Putamen (tissue), 1 donor: ENCODE data around the gene CDH11.

ENCODE experiments used
- DNase-seq: peaks from one replicate; pipeline ENCODE4 v3.0.0-alpha.2; 2016; ENCODE audit warnings: low spot score

The CDH11 gene

DNA sequence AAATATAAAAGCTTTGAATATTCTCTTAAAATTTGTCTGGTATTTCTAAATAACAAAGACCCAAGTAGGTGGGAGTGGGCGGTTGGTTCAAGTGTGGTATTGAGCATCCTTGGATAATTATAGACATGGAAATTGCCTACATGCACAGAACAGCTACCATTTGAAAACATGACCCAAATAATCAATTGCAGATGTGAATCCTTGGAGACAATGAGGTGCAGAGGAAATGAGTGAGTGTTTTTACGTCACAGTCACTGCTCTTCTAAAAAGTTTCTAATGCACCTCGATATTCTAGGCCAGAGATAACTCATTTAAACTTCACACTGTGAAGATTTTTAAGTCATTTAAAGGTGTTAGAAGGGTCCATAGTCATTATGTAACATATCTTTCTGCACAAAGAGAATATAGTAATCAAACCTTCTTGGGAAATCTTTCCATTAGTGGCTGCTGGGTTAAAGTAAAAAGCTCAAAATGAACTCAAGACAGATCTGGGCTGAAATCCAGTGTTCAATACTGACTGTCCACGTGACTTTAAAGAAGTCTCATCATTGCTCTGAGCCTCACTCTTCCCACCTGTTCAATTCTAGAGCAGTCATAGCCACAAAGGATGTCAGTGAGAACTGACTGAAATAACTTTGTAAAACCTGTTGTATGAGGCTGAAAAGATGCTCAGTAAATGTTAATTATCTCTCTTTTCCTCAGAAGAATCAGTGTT, 144.5 kb downstream of the CDH11 start:
- no peak for DNase-seq

DNA sequence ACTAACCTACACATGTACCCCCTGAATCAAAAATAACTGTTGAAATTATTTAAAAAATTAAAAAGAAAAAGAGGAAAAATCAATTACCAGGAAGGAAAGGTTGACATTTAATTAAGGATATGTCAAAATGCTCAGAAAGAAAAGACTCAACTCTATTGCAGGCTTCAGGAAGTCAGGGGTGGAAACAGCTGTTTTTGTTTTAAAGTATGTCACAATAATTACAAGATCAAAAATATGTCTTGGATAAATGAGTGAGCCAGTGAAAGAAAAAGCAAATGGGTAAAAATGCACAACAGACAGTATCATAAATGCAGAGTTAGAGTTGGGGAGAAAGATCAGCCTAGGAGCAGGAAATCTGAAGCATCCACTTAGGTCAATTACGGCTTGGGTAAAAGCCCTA, 146.0 kb downstream of the CDH11 start:
- no peak for DNase-seq

DNA sequence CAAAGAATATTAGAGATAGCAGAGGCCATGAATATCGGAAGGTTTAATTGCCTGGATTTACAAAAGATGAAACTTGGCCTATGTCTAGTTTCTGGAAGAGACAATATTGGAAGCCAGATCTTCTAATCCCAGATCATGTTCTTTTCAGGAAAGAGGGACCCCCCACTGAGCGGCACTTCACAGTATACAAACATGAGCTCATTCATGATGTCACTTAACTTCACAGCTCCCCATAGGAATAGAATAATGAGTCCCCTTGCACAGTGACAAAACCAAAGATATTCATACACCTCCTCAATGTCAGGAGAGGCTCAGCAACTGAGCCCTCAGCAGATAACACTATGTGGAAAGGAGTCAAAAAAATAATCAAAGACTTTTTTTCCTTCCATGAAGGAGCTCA, 147.5 kb downstream of the CDH11 start:
- no peak for DNase-seq

DNA sequence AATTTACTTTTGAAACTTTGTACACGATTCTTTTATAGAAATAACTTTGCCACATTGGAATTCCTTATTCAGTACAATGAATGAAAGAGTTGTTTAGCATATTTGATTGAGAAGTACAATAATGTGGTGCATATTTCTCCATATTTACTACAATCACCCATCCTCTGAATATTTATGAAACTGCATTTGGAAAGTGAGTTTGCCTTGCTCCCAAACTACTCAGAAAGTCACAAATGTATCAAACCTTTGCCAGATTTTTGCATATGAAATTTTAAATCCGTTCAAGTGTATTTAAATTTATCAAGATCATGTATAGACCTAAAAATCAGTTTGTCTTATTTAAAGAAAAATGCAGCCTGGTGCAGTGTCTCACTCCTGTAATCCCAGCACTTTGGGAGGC, 148.7 kb downstream of the CDH11 start:
- no peak for DNase-seq

DNA sequence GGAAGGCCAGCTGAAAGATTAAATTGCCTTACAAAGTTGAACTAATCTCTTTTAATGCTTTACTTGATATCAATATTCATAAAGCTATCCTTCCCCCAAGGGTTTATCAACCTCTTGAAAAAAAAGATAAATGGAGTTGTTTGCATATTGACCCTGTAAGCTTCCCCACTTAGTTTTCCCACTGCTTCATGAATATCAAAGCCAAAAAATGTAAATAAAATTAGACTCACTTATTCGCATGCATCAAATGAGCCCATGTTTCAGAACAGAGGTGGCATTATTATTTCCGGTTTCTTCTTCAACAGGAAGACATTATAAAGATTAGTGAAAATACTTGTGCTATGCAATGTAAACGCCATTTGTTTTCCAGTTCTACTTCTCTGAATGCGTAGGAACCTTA, 150.7 kb downstream of the CDH11 start:
- no peak for DNase-seq

DNA sequence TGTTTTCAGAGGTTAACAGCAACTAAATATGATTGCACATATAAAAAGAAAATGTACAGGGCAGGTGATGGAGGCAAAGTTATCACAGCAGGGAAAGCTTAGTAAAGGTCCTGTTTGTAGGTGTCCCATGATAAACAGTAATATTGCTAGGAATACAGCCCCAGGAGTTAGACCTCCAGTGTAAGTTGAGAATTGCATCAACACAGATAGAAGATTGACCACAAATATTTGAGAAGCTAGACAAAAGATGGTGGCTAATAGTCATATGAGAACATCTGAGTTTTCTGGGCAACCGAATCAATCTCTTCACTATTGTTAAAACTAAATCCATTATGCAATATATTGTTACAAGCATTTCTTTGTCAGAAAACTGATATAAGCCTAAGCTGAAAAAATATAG, 152.6 kb downstream of the CDH11 start:
- DNase-seq, result no peak

DNA sequence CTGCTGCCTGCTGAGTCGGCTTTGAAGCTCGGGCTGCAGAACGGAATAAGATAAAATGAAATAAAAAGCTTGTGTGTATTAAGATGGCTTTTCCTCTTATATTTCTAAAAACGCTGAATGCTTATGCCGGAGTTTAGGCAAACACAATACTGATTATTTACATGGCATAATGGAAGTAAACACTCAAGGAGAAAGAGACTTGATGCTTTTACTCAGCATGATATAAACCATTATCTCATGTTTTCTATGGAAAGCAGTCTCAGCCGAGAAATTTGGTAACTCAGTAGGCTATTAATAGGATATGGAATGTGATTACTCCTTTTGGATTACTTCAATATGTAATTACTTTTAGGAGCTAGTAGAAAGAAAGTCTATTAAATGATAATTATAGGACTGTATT, 153.3 kb downstream of the CDH11 start:
- DNase-seq, result no peak

DNA sequence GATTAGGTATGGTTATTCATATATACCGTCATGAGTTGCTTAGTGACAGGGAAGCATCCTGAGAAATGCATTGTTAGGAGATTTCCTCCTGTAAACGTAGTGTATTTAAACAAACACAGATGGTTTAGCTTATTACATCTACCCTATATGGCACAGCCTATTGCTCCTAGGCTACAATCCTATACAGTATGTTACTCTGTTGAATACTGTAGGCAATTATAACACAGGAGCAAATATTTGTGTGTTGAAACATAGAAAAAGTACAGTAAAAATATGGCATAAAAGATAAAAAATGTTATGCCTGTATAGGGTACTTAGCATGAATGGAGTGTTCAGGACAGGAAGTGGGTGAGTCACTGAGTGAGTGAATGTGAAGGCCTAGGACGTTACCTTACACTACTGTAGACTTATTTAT, 157.7 kb downstream of the CDH11 start:
- DNase-seq, result no peak

DNA sequence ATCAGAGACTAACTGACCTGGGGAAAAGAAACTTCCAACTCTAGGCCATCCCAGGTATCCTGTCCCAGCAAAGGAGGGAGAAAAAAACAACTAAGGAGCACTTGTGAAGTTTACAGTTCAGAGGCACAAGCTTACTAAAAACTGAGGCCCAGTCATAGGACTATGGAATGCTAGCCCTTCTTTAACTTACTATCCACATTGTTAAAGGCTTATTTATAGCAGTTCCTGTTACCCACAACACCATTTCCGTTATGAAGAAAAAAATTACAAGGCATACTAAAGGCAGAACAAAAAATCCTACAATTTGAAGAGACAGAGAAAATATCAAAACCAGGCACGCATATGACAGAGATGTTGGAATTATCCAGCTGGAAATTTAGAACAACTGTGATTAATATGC, 159.1 kb downstream of the CDH11 start:
- DNase-seq, result no peak

DNA sequence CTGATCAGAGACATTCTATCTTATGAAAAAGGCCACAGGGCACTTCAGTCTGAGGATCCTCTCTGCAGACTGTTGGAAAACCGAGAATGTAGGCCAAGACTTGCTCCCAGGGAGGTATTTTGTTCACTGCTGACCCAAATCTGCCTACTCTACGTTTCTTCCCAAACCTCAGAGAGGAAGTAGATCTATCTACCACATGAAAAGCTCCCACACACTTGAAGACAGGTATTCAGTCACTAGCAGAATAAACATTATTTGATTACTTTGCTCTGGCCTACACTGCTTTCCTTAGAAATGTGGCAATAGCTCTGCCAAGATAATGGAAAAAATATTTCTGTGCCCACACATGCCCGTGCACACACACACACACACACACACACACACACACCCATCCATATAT, 164.6 kb downstream of the CDH11 start:
- no peak for DNase-seq

DNA sequence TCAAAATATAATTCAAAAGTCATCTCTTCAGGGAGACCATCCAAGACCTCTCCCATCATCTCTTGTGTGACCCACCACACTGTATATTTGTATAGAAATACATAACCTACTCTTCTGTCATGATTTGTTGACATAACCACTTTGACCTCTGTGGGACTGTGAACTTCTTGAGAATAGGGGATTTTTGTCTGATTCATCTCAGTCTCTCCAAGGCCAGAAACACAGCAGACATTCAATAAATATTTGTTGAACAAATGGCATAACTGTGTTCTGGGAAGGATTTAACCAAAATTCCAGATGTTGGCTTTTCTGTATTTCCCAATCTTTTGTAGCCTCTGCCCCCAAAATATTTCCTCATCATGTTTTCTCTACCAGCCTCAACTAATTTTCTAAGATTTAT, 169.7 kb downstream of the CDH11 start:
- no peak for DNase-seq

DNA sequence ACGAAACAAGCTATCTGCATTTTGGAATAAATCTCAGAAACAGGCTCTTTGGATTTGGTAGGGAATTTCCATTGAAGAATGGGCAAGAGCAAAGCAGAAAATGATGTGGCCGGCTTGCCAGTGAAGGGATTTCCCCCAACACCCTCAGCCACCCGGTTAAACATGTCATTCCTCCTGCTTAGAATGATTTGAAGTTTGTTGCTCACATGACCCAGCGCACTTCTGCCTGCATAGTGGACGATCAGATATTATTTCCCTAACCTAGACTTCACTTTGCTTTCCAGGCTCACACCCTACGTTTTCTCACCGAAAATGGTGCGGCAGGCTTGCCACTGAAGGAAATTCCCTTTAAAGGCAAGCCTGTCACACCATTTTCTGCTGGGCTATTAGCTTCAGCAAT, 170.7 kb downstream of the CDH11 start:
- DNase-seq, result no peak

DNA sequence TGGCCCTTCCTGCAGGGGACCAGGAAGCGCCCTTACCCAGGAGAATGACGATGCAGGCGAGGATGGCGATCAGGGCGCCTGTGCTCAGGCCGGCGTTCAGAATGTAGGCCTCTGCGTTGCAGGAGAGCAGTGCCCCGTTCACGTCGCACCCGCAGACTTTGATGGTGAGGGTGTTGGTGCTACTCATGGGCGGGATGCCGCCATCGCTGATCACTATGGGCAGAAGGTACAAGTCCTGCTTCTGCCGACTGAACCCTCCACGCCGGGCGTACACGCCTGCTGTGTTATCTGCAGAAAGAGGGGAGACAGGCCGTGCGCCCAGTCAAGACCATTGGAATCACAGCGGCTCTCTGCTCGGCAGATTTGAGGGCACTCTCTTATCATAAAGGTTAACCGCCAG, 171.1 kb downstream of the CDH11 start:
- no peak for DNase-seq

DNA sequence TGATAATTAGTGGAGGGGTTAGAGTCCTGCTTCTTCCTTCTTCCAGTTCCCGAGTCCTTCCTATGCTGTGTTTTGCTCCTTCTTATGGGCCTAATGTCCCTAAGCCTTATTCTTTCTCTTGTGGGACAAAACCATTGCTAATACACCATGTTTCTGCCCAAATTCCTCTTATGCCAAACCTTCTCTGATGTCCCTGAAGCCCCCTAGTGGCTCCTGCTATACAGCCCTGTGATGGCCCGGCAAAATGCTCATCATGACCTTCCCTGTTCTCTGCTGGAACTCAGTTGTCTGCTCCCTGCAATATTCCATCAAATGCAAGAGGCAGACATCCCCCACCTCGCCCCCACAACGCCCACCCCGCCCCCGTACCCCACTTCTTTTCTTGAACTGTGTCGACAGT, 171.6 kb downstream of the CDH11 start:
- DNase-seq, result no peak

DNA sequence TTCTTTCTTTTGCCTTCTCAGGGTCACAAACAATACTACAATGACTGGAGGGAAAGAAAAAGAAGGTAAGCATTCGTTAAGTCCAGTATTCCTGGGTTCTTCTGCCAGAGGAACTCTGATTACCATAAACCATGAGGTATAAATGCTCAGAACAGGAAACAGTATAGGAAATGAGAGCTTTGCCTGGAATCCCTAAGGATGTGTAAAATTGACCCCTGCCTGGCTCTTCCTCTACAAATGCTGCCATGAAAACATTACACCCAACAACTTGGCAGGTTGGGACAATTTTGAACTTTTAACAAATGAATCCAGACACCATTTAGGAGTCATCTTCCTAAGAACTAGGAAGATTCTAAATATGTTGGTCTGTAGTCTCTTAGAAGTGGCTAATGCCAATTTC, 173.8 kb downstream of the CDH11 start:
- no peak for DNase-seq

DNA sequence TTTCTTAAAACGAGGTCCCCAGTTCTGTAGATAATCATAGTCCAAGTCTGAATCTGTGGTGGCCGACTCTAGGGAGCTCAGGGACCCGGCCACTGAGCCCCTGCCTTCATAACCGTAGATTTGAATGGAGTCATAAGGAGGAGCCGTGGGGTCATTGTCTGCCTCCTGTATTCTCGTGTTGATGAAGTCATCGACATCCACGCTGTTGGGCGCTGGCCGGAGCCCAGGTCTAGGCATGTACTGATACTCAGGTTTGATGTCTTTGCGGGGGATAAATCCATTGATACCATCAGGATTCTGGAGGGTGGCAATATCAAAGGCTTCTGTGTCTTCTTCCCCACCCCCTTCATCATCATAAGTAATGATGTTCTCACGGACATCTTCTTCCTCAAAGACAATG, 174.2 kb downstream of the CDH11 start:
- no peak for DNase-seq

DNA sequence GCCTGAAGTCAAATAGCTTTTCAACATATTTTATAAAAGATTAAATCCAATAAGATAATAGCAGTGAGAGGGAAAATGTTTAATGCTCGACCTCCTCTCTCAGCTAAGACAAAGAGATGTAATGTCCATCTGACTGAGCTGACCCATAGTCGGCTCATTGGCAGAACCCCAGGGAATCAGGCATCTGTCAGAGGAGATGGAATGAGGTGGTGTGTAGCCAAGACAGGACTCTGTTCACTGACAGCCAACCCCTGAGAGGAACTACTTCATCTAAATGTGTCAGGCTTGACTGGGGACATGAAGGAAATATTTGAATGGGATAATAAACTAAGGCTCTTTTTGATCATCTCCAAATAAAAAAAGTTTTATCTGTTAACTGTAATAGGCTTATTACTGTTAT, 188.0 kb downstream of the CDH11 start:
- DNase-seq, result peak; percentile 47

DNA sequence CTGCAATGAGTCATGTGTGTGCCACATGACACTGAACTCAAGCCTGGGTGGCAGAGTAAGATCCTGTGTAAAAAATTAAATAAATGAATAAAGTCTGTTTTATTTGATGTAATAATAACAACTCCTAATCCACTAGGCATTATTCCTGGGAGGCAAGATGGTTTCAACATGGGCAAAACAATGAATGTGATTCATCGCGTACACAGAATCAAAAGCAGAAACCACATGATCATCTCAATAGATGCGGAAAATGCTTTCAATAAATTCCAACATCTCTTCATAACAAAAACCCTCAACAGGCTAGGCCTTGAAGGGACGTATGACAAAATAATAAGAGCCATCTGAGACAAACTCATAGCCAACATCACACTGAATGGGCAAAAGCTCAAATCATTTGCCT, 195.4 kb downstream of the CDH11 start:
- no peak for DNase-seq

DNA sequence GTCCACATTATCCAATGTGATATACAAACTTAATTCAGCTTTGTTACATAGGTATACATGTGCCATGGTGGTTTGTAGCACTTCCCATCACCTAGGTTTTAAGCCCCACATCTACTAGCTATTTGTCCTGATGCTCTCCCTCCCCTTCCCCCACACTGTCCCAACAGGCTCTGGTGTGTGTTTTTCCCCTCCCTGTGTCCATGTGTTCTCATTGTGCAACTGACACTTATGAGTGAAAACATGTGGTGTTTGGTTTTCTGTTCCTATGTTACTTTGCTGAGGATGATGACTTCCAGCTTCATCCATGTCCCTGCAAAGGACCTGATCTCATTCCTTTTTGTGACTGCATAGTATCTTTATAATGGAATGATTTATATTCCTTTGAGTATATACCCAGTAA, 196.7 kb downstream of the CDH11 start:
- DNase-seq, result no peak

DNA sequence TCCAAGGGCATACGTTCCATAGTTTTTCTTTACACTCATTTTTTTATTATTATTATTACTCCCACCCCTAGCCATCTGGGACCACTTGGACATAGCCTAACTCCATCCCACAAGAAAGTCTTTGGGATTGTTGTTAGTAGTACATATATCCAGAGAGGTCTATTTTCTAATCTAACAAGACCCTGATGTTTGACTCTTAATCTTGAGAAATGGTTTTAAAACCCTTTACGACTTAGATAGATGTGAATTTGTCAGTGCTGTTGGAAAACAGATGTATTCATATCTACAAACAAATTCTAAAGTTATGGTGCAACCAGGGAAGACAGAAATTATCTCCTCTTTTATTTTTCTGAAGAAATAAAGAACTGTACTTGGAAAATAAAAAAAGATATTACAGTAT, 197.8 kb downstream of the CDH11 start:
- DNase-seq, result no peak

DNA sequence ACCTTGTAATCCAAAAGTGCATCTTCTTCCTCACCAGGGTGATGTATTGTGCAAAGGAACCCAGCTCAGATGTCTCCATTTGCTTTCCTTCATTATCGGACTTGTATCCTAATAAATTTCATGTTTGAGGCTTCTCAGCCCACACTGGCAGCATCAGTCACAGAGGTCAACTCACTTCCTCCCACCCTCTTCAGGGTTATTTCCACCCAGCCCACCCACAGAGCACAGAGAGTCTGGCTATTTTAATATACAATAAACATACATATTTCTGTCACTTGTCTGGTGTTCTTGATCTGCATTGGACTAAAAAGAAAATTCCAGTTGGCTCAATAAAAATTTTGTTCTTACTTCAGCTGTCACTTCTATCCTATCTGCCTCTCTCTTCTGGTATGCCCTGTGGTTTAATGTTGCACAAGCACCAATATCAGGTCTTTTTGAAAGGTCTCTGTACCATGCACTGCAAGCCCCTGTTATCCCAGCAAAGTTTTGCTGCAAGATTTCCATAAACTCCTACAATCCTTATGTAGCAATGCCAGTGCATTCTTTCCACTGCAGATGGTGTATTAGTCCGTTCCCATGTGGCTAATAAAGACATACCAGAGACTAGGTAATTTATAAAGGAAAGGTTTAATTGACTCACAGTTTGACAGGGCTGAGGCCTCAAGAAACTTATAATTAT, 201.8 kb downstream of the CDH11 start:
- no peak for DNase-seq

DNA sequence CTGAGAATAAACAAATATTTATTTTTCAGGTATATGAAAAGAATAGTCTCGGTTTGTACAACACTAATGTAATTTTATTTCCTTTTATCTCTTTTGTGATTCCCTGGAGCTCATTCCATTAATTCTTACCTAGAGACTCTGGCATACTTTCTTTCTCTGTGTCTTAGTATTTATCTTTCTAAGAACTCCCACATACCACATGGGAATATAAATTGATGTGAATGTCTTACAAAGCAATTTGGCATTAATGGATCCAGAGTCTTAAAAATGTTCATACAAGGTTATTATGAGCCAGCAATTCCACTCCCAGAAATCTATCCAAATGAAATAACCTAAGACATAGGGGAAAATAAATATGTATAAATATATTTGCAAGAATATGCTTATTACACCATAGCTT, 202.7 kb downstream of the CDH11 start:
- no peak for DNase-seq

DNA sequence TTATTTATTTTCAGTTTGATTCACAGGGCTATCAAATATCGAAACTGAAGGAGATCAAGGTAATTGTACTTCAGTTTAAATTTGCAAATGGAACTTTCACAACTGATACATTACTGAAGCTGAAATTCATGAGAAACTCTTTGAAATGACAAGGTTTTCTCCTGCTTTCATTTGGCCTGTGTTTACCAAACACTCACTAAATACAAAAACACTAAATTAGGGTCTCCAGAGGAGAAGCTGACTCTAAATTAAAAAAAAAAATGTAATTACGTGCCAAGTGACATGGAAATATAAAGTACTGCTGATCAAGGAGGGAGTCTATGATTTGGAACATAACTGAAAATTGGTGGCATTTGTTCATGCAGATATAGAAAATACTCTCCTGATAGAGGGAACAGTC, 205.8 kb downstream of the CDH11 start:
- DNase-seq, result no peak

DNA sequence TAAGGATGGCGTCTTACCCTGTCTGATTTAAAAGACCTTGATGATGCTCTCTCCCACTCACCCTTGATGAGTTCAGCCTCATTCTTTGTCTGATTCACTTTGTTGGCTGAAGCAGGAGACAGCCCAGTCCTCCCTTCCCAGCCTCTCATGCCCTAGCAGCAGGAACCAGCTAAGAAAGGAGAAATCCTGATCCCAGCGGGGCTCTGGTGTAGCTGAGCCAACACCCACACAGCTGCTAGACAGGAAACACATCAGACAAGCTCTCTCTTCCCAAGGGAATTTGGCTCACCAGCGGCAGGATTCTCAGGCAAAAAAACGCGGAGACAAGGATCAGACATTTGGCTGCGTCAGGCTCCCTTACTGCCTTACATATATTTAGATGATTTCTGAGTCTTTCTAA, 211.5 kb downstream of the CDH11 start:
- peak; percentile 15 for DNase-seq
